GM23338 (cell line): ENCODE data around the gene TCP11. TPM values are rescaled to one million over a fixed set of nuclear protein-coding genes. Genes with fewer than 3 reads are reported as not detected.

Experiments used
- ATAC-seq: fragments of 200-7000 bp; cut with Tn5 transposase; 3 replicates; pipeline ENCODE4 v1.9.1; 2020
- DNase-seq: peaks from one replicate; pipeline ENCODE4 v3.0.0-alpha.2; 2015; ENCODE audit warnings: low spot score
- H2AFZ ChIP-seq: fragments of 200-600 bp; sonication (generic); 2 replicates; pipeline ENCODE4 v1.8.0; 2016; ENCODE audit warnings: antibody characterized with exemption, mild to moderate bottlenecking, moderate library complexity
- H3F3A ChIP-seq: fragments of 200-600 bp; sonication (generic); replicated peaks from 2 replicates; pipeline ENCODE4 v1.8.0; 2017; ENCODE audit warnings: antibody characterized with exemption, mixed run types, low read depth
- H3K27ac ChIP-seq: fragments of 200-600 bp; sonication (generic); 2 replicates; pipeline ENCODE4 v1.6.1; 2016; ENCODE audit warnings: low read depth
- H3K27me3 ChIP-seq: fragments of 200-600 bp; sonication (generic); 2 replicates; pipeline ENCODE4 v1.8.0; 2016; ENCODE audit warnings: mild to moderate bottlenecking, mixed run types, moderate library complexity; ENCODE audit not compliant: insufficient read depth
- H3K36me3 ChIP-seq: fragments of 200-600 bp; sonication (generic); 2 replicates; pipeline ENCODE4 v1.8.0; 2016; ENCODE audit warnings: mild to moderate bottlenecking; ENCODE audit not compliant: insufficient read depth
- H3K4me1 ChIP-seq: fragments of 200-600 bp; sonication (generic); 2 replicates; pipeline ENCODE4 v1.8.0; 2016; ENCODE audit warnings: mild to moderate bottlenecking, moderate library complexity; ENCODE audit not compliant: insufficient read depth
- H3K4me2 ChIP-seq: fragments of 200-600 bp; sonication (generic); 2 replicates; pipeline ENCODE4 v1.7.1; 2017; ENCODE audit warnings: mixed run types
- H3K4me3 ChIP-seq: fragments of 200-600 bp; sonication (generic); 2 replicates; pipeline ENCODE4 v1.6.1; 2016; ENCODE audit warnings: mixed run types
- H3K79me2 ChIP-seq: fragments of 200-600 bp; sonication (generic); replicated peaks from 2 replicates; pipeline ENCODE4 v1.8.0; 2017; ENCODE audit warnings: mild to moderate bottlenecking; ENCODE audit not compliant: insufficient read depth
- H3K9me2 ChIP-seq: fragments of 200-600 bp; sonication (generic); 2 replicates; pipeline ENCODE4 v1.8.0; 2017; ENCODE audit not compliant: insufficient read depth
- H4K20me1 ChIP-seq: fragments of 200-600 bp; sonication (generic); replicated peaks from 2 replicates; pipeline ENCODE4 v1.8.0; 2017; ENCODE audit warnings: mild to moderate bottlenecking; ENCODE audit not compliant: insufficient read depth
- H3K27ac Mint-ChIP-seq: 2 replicates; pipeline ENCODE4 v1.8.0; 2020; ENCODE audit warnings: inconsistent platforms, mild to moderate bottlenecking, moderate library complexity, mixed read lengths
- H3K27me3 Mint-ChIP-seq: 3 replicates; pipeline ENCODE4 v1.8.0; 2022; ENCODE audit warnings: low read depth, mild to moderate bottlenecking, moderate library complexity, mixed read lengths, inconsistent platforms; ENCODE audit not compliant: insufficient read depth, poor library complexity
- H3K36me3 Mint-ChIP-seq: 3 replicates; pipeline ENCODE4 v1.8.0; 2021; ENCODE audit warnings: low read depth, mild to moderate bottlenecking, inconsistent platforms, moderate library complexity, mixed read lengths
- H3K4me1 Mint-ChIP-seq: 3 replicates; pipeline ENCODE4 v1.8.0; 2020; ENCODE audit warnings: mild to moderate bottlenecking, inconsistent platforms, mixed read lengths
- H3K4me3 Mint-ChIP-seq: 3 replicates; pipeline ENCODE4 v1.8.0; 2021; ENCODE audit warnings: moderate library complexity, mild to moderate bottlenecking, inconsistent platforms, mixed read lengths
- H3K9me3 Mint-ChIP-seq: 3 replicates; pipeline ENCODE4 v1.8.0; 2020; ENCODE audit warnings: moderate library complexity, mild to moderate bottlenecking, inconsistent platforms, mixed read lengths
- CREB1 ChIP-seq: fragments of 250-450 bp; sonication (Bioruptor Pico); IDR thresholded peaks from 2 replicates; pipeline ENCODE4 v1.5.0; 2020; ENCODE audit warnings: low read depth, mild to moderate bottlenecking, moderate library complexity
- CTCF ChIP-seq, 2 experiments: fragments of 200-600 bp in 1 of 2; sonication (generic) in 1 of 2; conservative IDR thresholded peaks; 2 replicates each; pipeline versions ENCODE4 v1.5.1 to v1.6.1; 2016 to 2017; ENCODE audit warnings: antibody characterized with exemption in 2 of 2, low read depth in 2 of 2, mild to moderate bottlenecking in 2 of 2, moderate library complexity in 1 of 2
- ETS1 ChIP-seq: IDR thresholded peaks from 2 replicates; pipeline ENCODE4 v1.6.1; 2016; ENCODE audit warnings: antibody characterized with exemption
- EZH2 ChIP-seq: fragments of 200-600 bp; sonication (generic); IDR thresholded peaks from one replicate; pipeline ENCODE4 v1.8.0; 2017; ENCODE audit warnings: antibody characterized with exemption, mild to moderate bottlenecking, low read depth; ENCODE audit not compliant: unreplicated experiment
- EZH2phosphoT487 ChIP-seq: fragments of 200-600 bp; sonication (generic); IDR thresholded peaks from one replicate; pipeline ENCODE4 v1.8.1; 2018; ENCODE audit warnings: antibody characterized with exemption; ENCODE audit not compliant: unreplicated experiment
- JUNB ChIP-seq: IDR thresholded peaks from one replicate; pipeline ENCODE4 v1.6.1; 2016; ENCODE audit warnings: antibody characterized with exemption; ENCODE audit not compliant: unreplicated experiment
- NANOG ChIP-seq: IDR thresholded peaks from 2 replicates; pipeline ENCODE4 v1.6.1; 2016; ENCODE audit warnings: antibody characterized with exemption, borderline replicate concordance
- POLR2AphosphoS5 ChIP-seq: IDR thresholded peaks from 2 replicates; pipeline ENCODE4 v1.6.1; 2016; ENCODE audit warnings: antibody characterized with exemption, low read depth
- REST ChIP-seq: IDR thresholded peaks from one replicate; pipeline ENCODE4 v1.6.1; 2018; ENCODE audit warnings: antibody characterized with exemption; ENCODE audit not compliant: unreplicated experiment
- STAT1 ChIP-seq: IDR thresholded peaks from one replicate; pipeline ENCODE4 v1.6.1; 2016; ENCODE audit warnings: antibody characterized with exemption; ENCODE audit not compliant: unreplicated experiment
- ZNF114 ChIP-seq: fragments of 250-450 bp; sonication (Bioruptor Pico); IDR thresholded peaks from 2 replicates; pipeline ENCODE4 v1.5.0; 2020; ENCODE audit warnings: mild to moderate bottlenecking, moderate library complexity
- ZNF331 ChIP-seq: fragments of 250-450 bp; sonication (Bioruptor Pico); IDR thresholded peaks from 2 replicates; pipeline ENCODE4 v1.5.0; 2020; ENCODE audit warnings: low read depth, mild to moderate bottlenecking, moderate library complexity
- ZNF462 ChIP-seq: fragments of 250-450 bp; sonication (Bioruptor Pico); IDR thresholded peaks from 2 replicates; pipeline ENCODE4 v1.5.0; 2020; ENCODE audit warnings: mild to moderate bottlenecking, moderate library complexity
- polyA plus RNA-seq: library from polyadenylated mRNA; unstranded; fragments of >200 nt; fragmentation: Nextera tagmentation; extraction: Ambion mirVana; gene quantifications from 2 replicates; pipeline ENCODE4 v1.2.1, GENCODE V29; 2016
- total RNA-seq: library from RNA; depleted of rRNA; stranded (reverse); fragments of >200 nt; shearing (Covaris generic); gene quantifications from 2 replicates; pipeline ENCODE4 v1.2.3, GENCODE V29; 2014

Gene TCP11
- total and polyA plus RNA-seq, 2 experiments from 2014 or later = not detected

- H3K9me2 ChIP-seq = no peaks in the 10 kb centered on the region
- no peak overlapping the region for H3K27ac ChIP-seq
- Mint-ChIP-seq H3K27me3 (peaks cover 26% of the 10 kb centered on the region), H3K27ac (no peak overlapping the region), H3K4me1 (peaks cover 28% of the 10 kb centered on the region), H3K9me3 (no peaks in the 10 kb centered on the region; the same call in 2 of the 3 replicates), H3K4me3 (no peak overlapping the region), H3K36me3 (no peaks in the 10 kb centered on the region)
- H3K4me3 ChIP-seq = no peak overlapping the region
- H2AFZ ChIP-seq = no peak overlapping the region
- H3F3A ChIP-seq = peaks cover 6% of the 10 kb centered on the region
- H4K20me1 ChIP-seq = 0 out of 2 replicates have a peak, but pooled peaks cover 3% of the 10 kb centered on the region
- TF ChIP-seq EZH2phosphoT487 = no peak
- no peak for TF ChIP-seq ZNF331
- TF ChIP-seq ETS1 = no peak
- TF ChIP-seq CTCF (conservative IDR thresholded peaks at IDR 0.05; ENCODE audit: low read depth in 2 of 2) = no peak
- TF ChIP-seq JUNB = no peak
- TF ChIP-seq POLR2AphosphoS5 = no peak
- no peak for TF ChIP-seq NANOG
- TF ChIP-seq ZNF114 (CRISPR knock-in tag) = no peak
- no peak for TF ChIP-seq STAT1
- TF ChIP-seq EZH2 = no peak
- no peak for TF ChIP-seq REST
- no peak for TF ChIP-seq ZNF462 (CRISPR knock-in tag)
- TF ChIP-seq CREB1 (CRISPR knock-in tag) = no peak
- H3K4me1 ChIP-seq = peaks cover 20% of the 10 kb centered on the region
- H3K27me3 ChIP-seq = peaks cover 53% of the 10 kb centered on the region
- DNase-seq = no peak
- no peak overlapping the region for H3K4me2 ChIP-seq
- no peak for ATAC-seq
- H3K79me2 ChIP-seq = no peaks in the 10 kb centered on the region
- H3K36me3 ChIP-seq = no peaks in the 10 kb centered on the region
These were observed 1.7 kb upstream of the TCP11 start for GRCh38 chr6:35142588-35143569.
